HL-60 (cell line): ENCODE measurements around the gene CD151.

ENCODE experiments used
- DNase-seq, 2 experiments: peaks; one replicate each; pipeline ENCODE4 v3.0.0-alpha.2; 2010 to 2020; ENCODE audit warnings: low read depth in 1 of 2, low spot score in 1 of 2
- H3K27ac ChIP-seq: fragments of 250-450 bp; sonication (Bioruptor Pico); replicated peaks from 2 replicates; pipeline ENCODE4 v1.5.1; 2020; ENCODE audit warnings: mild to moderate bottlenecking, moderate library complexity
- H3K27me3 ChIP-seq: fragments of 250-450 bp; sonication (Bioruptor Pico); 2 replicates; pipeline ENCODE4 v1.5.1; 2021; ENCODE audit warnings: mild to moderate bottlenecking, moderate library complexity; ENCODE audit not compliant: insufficient read depth, poor library complexity, severe bottlenecking
- H3K4me3 ChIP-seq: replicated peaks from 2 replicates; pipeline ENCODE4 v1.5.1; 2011; ENCODE audit warnings: mild to moderate bottlenecking, control low read depth, low read length; ENCODE audit not compliant: insufficient read depth
- CTCF ChIP-seq: IDR thresholded peaks from one replicate; pipeline ENCODE4 v1.5.1; 2011; ENCODE audit warnings: low read length, control low read depth, inconsistent platforms; ENCODE audit not compliant: insufficient read depth
- GABPA ChIP-seq: IDR thresholded peaks from 2 replicates; pipeline ENCODE4 v1.6.1; 2012; ENCODE audit warnings: low read depth
- POLR2AphosphoS5 ChIP-seq: IDR thresholded peaks from 2 replicates; pipeline ENCODE4 v1.6.1; 2012; ENCODE audit warnings: low read depth
- SPI1 ChIP-seq: IDR thresholded peaks from 2 replicates; pipeline ENCODE4 v1.6.1; 2012; ENCODE audit warnings: low read depth, mild to moderate bottlenecking, borderline replicate concordance
- TF ChIP-seq, protein P1 (sequence below): IDR thresholded peaks from 2 replicates; pipeline ENCODE4 v1.6.1; 2012; ENCODE audit warnings: low read depth; ENCODE audit not compliant: insufficient replicate concordance

CD151 gene

GRCh38 chr11:809287-810039 is 23.3 kb upstream of the CD151 start, which contains the start of gene RPLP2:
TSS of gene RPLP2 (plus strand) at chr11:809967. CDS start at chr11:810235, 268 bp downstream.
- H3K4me3 ChIP-seq = peak within 1 kb of the TSS; percentile 72
- no peaks in the 10 kb centered on the region for H3K27me3 ChIP-seq
- TF ChIP-seq POLR2AphosphoS5 (peak; percentile 75), CTCF (no peak), GABPA (peak; percentile 90), SPI1 (peak; percentile 14; the same call in 1 of the 2 replicates)
- TF ChIP-seq, protein P1, sequence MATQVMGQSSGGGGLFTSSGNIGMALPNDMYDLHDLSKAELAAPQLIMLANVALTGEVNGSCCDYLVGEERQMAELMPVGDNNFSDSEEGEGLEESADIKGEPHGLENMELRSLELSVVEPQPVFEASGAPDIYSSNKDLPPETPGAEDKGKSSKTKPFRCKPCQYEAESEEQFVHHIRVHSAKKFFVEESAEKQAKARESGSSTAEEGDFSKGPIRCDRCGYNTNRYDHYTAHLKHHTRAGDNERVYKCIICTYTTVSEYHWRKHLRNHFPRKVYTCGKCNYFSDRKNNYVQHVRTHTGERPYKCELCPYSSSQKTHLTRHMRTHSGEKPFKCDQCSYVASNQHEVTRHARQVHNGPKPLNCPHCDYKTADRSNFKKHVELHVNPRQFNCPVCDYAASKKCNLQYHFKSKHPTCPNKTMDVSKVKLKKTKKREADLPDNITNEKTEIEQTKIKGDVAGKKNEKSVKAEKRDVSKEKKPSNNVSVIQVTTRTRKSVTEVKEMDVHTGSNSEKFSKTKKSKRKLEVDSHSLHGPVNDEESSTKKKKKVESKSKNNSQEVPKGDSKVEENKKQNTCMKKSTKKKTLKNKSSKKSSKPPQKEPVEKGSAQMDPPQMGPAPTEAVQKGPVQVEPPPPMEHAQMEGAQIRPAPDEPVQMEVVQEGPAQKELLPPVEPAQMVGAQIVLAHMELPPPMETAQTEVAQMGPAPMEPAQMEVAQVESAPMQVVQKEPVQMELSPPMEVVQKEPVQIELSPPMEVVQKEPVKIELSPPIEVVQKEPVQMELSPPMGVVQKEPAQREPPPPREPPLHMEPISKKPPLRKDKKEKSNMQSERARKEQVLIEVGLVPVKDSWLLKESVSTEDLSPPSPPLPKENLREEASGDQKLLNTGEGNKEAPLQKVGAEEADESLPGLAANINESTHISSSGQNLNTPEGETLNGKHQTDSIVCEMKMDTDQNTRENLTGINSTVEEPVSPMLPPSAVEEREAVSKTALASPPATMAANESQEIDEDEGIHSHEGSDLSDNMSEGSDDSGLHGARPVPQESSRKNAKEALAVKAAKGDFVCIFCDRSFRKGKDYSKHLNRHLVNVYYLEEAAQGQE = peak; percentile 73
- DNase-seq = peak; percentile 97 to 98
- peak within 1 kb of the TSS; percentile 100 for H3K27ac ChIP-seq

- DNase-seq = no peak
- Histone ChIP-seq H3K27ac (peak overlapping the region; percentile 100), H3K4me3 (peak overlapping the region; percentile 72), H3K27me3 (no peaks in the 10 kb centered on the region)
- TF ChIP-seq POLR2AphosphoS5 = no peak
- no peak for TF ChIP-seq GABPA
- TF ChIP-seq, protein P1 = no peak
- TF ChIP-seq SPI1 = no peak
These were observed 22.6 kb upstream of the CD151 start for GRCh38 chr11:810040-810567.

- peak in 1 of 2 experiments; percentile 41 for DNase-seq
- peak overlapping the region; percentile 100 for H3K27ac ChIP-seq
- H3K27me3 ChIP-seq = no peaks in the 10 kb centered on the region
- H3K4me3 ChIP-seq = peak overlapping the region; percentile 72
- TF ChIP-seq SPI1 (no peak), CTCF (no peak), GABPA (no peak), POLR2AphosphoS5 (no peak; the same call in 1 of the 2 replicates)
- TF ChIP-seq, protein P1 = no peak
These were observed 21.1 kb upstream of the CD151 start for GRCh38 chr11:811446-812245.
